GM12801 (cell line): ENCODE data around the gene SLC24A3.

Experiments
- TF ChIP-seq, protein P1 (sequence below): IDR thresholded peaks from one replicate; pipeline ENCODE4 v1.5.1; 2011; ENCODE audit warnings: control low read depth; ENCODE audit not compliant: insufficient read length; ENCODE audit errors: extremely low read depth

SLC24A3 gene

DNA sequence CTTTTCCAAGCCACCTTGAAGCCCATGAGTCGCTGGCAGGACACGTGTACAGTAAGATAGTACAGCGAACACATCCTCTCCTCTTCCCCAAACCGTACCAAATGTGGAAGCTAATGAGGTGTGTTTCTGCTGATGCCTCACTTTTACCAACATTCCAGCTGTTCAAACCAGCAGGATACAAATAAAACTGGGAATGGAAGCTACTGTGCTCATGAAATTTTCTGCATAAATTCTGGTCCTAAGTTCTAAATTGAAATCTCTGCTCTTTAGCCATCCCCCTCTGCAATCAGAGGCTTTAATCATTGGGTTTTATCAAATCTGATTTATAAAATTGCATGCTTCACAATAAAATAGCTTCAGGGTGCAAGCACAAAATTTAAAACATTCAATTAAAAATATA is 463.8 kb downstream of the SLC24A3 start:
- TF ChIP-seq, protein P1, sequence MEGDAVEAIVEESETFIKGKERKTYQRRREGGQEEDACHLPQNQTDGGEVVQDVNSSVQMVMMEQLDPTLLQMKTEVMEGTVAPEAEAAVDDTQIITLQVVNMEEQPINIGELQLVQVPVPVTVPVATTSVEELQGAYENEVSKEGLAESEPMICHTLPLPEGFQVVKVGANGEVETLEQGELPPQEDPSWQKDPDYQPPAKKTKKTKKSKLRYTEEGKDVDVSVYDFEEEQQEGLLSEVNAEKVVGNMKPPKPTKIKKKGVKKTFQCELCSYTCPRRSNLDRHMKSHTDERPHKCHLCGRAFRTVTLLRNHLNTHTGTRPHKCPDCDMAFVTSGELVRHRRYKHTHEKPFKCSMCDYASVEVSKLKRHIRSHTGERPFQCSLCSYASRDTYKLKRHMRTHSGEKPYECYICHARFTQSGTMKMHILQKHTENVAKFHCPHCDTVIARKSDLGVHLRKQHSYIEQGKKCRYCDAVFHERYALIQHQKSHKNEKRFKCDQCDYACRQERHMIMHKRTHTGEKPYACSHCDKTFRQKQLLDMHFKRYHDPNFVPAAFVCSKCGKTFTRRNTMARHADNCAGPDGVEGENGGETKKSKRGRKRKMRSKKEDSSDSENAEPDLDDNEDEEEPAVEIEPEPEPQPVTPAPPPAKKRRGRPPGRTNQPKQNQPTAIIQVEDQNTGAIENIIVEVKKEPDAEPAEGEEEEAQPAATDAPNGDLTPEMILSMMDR: no peak

DNA sequence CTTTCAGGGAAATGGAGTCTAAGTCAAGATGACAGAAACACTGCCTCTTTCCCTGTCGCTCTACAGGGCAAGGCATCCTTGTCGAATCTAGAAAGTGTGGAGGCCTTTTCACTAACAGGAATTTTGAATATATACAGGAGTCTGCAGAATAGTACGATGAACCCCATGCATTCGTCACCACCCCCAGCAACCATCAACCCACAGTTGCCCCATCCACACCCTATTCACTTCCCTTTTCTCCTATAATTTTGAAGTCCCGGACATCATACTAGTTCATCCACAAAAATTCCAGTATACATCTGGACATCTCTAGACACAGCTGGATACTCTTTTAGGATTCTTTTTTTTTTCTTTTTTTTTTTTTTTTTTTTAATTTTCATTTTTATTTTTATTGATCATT is 464.9 kb downstream of the SLC24A3 start:
- TF ChIP-seq, protein P1: no peak

DNA sequence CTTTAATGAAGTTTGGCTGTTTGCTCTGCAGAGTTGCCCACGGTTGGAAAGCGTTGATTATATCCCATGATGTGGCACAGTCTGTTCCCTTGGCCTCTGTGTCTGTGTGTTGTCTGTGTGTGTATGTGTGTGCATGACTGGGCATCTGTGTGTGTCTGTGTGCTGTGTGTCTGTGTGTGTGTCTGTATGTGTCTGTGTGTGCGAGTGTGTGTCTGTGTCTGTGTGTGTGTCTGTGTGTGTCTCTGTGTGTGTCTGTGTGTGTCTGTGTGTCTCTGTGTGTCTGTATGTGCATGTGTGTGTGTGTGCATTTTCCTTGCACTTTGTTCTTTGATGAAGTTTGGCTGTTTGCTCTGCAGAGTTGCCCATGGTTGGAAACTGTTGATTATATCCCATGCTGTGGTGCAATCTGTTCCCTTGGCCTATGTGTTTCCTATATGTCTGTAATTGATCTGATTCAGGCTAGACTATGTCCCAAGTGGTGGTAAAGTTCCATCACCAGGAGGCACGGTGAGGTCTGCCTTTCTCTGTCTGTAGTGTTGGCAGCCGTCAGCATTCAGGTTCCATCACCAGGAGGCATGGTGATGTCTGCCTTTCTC is 467.6 kb downstream of the SLC24A3 start:
- TF ChIP-seq, protein P1: no peak

GRCh38 chr20:19682249-19682648 is 469.8 kb downstream of the SLC24A3 start:
- TF ChIP-seq, protein P1: no peak

DNA sequence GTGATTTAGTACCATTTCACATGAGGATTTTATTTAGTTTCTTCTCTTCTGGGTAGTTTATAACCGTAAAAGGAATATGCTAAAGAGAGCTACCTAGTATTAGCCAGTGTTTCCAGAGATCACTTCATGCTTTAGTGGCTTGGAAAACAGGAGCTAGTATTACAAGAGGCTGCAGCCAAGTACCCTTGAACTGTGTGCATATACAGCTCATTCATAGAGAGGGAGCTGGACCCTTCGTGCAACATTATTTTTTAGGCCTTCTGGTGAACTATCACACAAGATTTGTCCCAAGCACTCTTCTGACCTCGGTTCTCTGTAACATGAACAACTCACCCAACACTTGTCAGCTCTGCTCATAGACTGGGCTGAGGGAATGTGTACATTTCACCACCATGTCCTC is 470.7 kb downstream of the SLC24A3 start:
- TF ChIP-seq, protein P1: no peak

DNA sequence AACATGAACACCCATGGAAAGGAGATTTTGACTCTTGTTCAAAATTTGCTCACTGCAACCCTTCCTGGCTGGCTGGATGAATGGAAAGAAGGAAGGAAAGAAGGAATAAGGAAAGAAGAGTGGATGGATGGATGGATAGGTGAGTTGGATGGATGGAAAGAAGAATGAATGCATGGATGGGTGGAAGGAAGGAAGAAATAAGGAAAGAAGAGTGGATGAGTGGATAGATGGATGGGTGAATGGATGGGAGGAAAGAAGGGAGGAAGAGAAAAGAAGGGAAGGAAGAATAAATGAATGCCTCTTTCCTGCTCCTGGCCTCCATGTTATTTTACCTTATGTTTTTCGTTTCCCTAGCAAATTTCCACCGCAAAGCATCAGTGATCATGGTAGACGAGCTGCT is 471.4 kb downstream of the SLC24A3 start:
- TF ChIP-seq, protein P1: no peak

GRCh38 chr20:19688031-19688806 is 475.8 kb downstream of the SLC24A3 start:
- TF ChIP-seq, protein P1: no peak
